ENCODE measurements around the gene RPL15. TPM values are rescaled to one million over a fixed set of nuclear protein-coding genes. Genes with fewer than 3 reads are reported as not detected.

RPL15 gene
- total RNA-seq, 1 experiment from 2014 or later, result 864 TPM

- intact Hi-C loops (cut with micrococcal nuclease; ENCODE audit: unreplicated experiment), result no loop called here
These were observed 36.6 kb downstream of the RPL15 start for GRCh38 chr3:23953523-23953922.

GRCh38 chr3:23954144-23954543, 37.2 kb downstream of the RPL15 start:
- H3K4me1 ChIP-seq (ENCODE audit: control insufficient read depth, insufficient read depth, low read length), result peaks cover 16% of the 10 kb centered on the region
- POLR2A ChIA-PET, result no interaction called here

More at GRCh38 chr3:23953523-23953922, 36.6 kb downstream of the RPL15 start:
- TF ChIP-seq REST (IDR thresholded peaks at IDR 0.05; ENCODE audit: insufficient read depth in 1 of 2, low read depth in 2 of 2, low read length in 1 of 2) (no peak), POLR2AphosphoS5 (IDR thresholded peaks at IDR 0.05; ENCODE audit: low read depth, low read length) (no peak), SIN3A (IDR thresholded peaks at IDR 0.05; ENCODE audit: borderline replicate concordance, insufficient read depth, low read depth, low read length) (no peak), CTCF (IDR thresholded peaks at IDR 0.05) (no peak), TCF7L2 (IDR thresholded peaks at IDR 0.05; ENCODE audit: low read depth, low read length) (no peak)
- Histone ChIP-seq H3K27me3 (ENCODE audit: control insufficient read depth, insufficient read depth, low read length) (no peaks in the 10 kb centered on the region), H3K4me1 (ENCODE audit: control insufficient read depth, insufficient read depth, low read length) (peaks cover 16% of the 10 kb centered on the region), H3K27ac (ENCODE audit: low read length) (no peak overlapping the region), H3K4me3 (ENCODE audit: low read depth in 2 of 2, low read length in 2 of 2) (no peak overlapping the region), H3K36me3 (ENCODE audit: control insufficient read depth, insufficient read depth, low read length) (no peaks in the 10 kb centered on the region), H3K9me3 (ENCODE audit: control insufficient read depth, insufficient read depth, low read depth, low read length) (no peaks in the 10 kb centered on the region)
- in situ Hi-C loops (cut with HindIII; ENCODE audit: low pct_unique_long_range_greater_than_20kb, low sequenced_read_pairs), result no loop called here
- ATAC-seq, result no peak
- BruUV-seq (replicated peaks), result no TSS peak
- POLR2A ChIA-PET, result interaction anchor here (0.6 kb wide), 1 partner anchor 18 kb away, joined by 8 read pairs; no protein-coding TSS in a partner anchor
- DNase-seq (ENCODE audit: low read depth, low spot score), result no peak
- CTCF ChIA-PET, result interaction anchor here (0.7 kb wide), 1 partner anchor 65 kb away, joined by 8 read pairs; no protein-coding TSS in a partner anchor

More at GRCh38 chr3:23954144-23954543, 37.2 kb downstream of the RPL15 start:
- H3K27me3 ChIP-seq (ENCODE audit: control insufficient read depth, insufficient read depth, low read length), result no peaks in the 10 kb centered on the region
- ATAC-seq (no peak), DNase-seq (ENCODE audit: low read depth, low spot score) (no peak)
- no TSS peak for BruUV-seq (replicated peaks)
- no peaks in the 10 kb centered on the region for H3K36me3 ChIP-seq (ENCODE audit: control insufficient read depth, insufficient read depth, low read length)
- no peaks in the 10 kb centered on the region for H3K9me3 ChIP-seq (ENCODE audit: control insufficient read depth, insufficient read depth, low read depth, low read length)
- CTCF ChIA-PET, result no interaction called here
- in situ Hi-C loops (cut with HindIII; ENCODE audit: low pct_unique_long_range_greater_than_20kb, low sequenced_read_pairs) (no loop called here), intact Hi-C loops (cut with micrococcal nuclease; ENCODE audit: unreplicated experiment) (no loop called here)
- TF ChIP-seq SIN3A (IDR thresholded peaks at IDR 0.05; ENCODE audit: borderline replicate concordance, insufficient read depth, low read depth, low read length) (no peak), REST (IDR thresholded peaks at IDR 0.05; ENCODE audit: insufficient read depth in 1 of 2, low read depth in 2 of 2, low read length in 1 of 2) (no peak), CTCF (IDR thresholded peaks at IDR 0.05) (no peak), POLR2AphosphoS5 (IDR thresholded peaks at IDR 0.05; ENCODE audit: low read depth, low read length) (no peak), TCF7L2 (IDR thresholded peaks at IDR 0.05; ENCODE audit: low read depth, low read length) (no peak)
- H3K4me3 ChIP-seq (ENCODE audit: low read depth in 2 of 2, low read length in 2 of 2), result no peak overlapping the region
- H3K27ac ChIP-seq (ENCODE audit: low read length), result no peak overlapping the region; the same call in 1 of the 2 replicates

Measured in Panc1 (cell line).